Embryonic facial prominence (tissue), 1 donor: Measurements from ENCODE around the gene EML1.

Experiments
- DNase-seq: peaks from one replicate; pipeline ENCODE4 v3.0.0-alpha.2; 2016; ENCODE audit errors: extremely low spot score

EML1 gene

DNA sequence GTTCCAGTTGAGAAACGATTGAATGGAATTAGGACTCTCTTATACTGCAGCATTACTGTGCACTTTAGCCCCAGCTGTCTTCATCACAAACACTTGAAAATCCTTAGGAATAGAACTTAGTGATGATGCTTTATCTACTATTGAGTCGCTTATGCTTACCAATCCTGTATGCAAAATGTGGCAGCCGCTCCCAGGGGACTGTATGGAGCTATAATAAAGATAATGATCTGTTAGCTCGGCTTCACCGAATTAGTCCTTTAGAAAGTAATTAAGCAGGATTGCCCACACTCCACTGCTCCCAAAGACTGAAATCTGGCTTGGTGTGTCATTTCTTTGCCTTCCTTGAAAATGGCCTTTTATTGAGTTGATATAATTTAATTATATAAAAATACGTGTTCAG, 10.6 kb downstream of the EML1 start:
- DNase-seq: no peak

DNA sequence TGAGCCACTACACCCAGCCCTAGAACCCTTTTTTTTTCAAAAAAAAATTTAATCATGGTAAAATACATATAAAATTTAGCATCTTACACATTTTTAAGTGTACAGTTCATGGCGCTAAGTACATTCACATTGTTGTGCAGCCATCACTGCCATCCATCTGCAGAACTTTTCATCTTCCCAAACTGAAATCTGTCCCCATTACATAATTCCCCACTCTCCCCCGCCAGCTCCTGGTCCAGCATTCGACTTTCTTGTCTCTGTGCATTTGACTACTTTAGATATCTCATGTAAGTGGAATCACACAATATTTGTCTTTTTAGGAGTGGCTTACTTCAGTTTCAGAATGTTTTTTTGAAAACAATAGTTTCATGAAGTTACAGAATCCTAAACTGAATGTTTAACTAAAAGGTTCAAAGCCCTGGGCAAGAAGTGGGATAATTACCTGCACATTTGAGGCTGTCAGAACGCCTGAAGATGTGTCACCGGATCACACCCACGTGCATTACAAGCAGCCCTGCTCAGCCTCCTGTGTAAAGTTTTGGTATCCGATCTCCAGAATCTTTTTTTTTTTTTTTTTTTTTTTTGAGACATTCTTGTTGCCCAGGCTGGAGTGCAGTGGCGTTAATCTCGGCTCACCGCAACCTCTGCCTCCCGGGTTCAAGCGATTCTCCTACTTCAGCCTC, 12.7 kb downstream of the EML1 start:
- DNase-seq: no peak

DNA sequence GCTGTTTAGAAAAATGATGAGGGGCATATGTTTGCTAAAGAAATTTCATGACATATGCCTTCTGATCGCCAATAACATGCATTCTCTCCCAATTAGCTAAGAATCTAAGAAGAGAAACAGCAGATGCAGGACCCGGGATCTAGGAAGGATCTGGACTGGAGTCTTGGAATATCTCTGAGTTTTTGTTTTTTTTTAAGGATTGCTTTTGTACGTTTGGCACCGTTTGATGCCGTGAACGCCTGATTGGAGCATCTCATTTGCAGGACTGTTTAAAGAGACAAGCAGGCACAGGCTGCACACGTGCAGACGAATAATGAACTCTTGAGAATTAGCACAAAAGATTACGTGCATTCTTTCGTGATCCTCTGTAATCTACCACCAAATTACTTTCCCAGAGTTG, 13.6 kb downstream of the EML1 start:
- no peak for DNase-seq

DNA sequence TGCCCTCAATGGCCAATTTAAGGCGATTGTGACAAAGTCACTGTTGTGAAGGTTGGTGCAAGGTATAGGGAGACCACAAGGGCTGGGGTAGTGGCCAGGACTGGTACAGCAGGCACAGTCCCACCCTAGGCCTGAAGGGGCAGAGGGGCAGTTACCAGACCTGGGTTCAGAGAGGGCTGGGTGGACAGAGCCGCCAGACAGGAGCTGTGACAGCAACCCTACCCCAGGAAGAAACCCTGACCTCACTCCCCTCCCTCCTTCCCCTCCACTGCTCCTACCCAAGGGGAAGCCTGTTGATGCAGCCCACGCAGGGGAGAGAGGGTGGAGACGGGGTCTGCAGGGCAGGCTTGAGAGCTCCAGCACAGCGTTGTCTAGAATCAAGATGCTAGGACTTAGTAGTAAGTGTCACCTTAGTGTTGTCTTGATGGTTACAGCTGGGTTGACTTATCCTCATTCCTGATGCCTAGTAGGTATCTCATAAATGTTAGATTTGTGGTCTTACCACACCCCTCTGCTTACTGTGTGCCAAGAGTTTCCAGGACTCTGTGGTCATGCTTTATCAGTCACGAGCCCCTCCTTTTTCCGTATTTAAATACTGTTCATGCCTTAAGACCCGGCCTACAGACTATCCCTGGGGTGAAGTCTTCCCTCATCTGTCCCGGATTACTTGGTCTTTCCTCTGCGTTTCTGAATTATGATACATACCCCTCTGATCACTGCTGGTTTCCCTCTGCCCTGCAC, 14.4 kb downstream of the EML1 start:
- no peak for DNase-seq

DNA sequence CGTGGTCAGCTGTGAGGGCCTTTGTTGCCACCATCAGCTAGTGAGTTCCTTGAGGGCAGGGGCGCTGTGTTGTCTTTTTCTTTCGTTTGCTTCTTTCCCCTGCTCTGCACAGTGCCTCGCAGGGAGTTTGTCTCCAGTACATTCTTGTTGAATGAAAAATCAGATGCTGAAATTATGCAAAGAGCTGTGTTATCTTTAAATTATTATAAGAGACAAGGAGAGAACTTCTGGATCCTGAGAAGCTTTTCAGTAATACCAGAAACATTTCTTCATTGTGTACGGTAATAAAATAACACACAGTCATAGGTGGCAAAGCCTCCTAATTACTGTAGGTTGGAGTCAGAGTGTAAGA, 14.9 kb downstream of the EML1 start:
- no peak for DNase-seq

DNA sequence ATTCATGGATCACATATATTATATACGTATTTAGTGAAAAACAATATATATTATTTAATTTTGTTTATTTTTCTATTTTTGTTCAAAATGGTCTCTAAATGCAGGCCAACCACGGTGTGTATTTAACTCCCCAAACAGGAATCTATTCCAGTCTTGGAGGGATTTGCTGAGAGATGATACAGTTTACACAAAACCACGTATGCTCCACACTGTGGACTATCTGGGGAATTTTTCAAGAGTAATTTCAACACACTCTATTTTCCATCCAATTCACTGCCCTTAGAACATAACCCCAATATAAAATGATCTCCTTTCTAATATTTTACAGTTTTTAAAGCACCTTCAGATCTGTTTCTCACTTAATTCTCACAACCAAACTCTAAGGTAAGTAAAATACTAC, 15.3 kb downstream of the EML1 start:
- no peak for DNase-seq

DNA sequence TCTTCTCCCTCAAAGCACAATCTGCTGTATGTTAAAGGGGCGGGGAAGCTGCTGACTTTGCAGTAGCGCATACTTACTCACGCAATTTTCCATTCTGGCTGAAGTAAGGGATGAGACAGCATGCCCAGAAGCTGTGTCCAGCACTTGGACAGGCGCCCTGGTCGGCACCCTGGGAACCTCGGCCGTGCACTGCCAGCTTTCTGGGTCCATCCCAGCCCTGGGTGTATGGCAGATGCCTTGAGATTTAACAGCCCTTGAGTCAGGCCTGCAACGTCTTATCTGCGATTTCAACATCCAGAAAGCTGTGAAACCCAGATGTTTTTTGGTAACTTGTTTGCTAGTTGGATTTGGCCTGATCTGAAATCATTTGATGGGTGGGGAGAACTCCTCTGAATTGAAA, 16.1 kb downstream of the EML1 start:
- DNase-seq: no peak

DNA sequence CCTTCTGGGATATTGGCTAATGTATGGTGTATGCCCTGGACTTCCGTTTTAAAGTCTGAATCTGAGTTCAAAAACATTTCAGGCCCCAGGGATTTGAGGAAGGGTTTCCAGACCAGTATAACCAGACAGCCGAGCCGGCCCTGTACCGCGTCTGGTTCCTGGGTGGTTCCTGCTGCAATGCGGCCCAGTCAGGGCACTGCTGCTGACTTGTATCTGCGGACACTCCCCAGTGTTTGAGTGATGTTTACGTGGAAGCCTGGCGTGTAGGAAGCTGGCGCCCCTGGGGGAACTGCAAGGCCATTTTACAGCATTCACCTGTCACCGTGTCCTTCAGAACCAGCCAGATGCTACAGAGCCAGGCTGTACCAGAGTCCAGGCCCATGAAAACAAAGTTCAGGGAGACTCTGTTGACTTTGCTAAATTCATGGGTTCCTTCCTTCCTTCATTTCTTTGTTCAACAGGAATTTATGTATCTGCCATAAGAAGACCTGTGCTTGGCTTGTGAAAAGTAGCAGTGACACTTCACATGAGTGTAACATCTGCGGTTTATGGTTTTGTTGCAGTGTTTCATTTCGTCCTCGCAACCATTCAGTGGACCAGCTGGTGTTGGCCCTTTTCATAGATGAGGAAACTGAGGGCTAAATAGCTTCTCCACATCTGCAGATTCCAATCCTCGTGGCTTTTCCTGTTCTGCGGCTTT, 16.8 kb downstream of the EML1 start:
- DNase-seq: no peak

DNA sequence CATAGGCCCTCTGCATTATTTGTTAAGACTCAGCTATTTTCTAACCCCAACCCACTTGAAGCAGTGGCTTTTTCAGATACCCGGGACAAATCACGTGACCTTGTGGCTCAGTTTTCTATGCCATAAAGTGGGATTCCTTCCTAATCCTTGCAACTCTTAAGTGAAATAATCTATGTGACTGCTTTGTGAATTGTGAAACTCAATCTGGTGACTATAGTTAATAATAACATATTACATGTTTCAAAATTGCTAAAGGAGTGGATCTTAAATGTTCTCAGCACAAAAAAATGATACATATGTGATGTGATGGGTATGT, 17.3 kb downstream of the EML1 start:
- no peak for DNase-seq

DNA sequence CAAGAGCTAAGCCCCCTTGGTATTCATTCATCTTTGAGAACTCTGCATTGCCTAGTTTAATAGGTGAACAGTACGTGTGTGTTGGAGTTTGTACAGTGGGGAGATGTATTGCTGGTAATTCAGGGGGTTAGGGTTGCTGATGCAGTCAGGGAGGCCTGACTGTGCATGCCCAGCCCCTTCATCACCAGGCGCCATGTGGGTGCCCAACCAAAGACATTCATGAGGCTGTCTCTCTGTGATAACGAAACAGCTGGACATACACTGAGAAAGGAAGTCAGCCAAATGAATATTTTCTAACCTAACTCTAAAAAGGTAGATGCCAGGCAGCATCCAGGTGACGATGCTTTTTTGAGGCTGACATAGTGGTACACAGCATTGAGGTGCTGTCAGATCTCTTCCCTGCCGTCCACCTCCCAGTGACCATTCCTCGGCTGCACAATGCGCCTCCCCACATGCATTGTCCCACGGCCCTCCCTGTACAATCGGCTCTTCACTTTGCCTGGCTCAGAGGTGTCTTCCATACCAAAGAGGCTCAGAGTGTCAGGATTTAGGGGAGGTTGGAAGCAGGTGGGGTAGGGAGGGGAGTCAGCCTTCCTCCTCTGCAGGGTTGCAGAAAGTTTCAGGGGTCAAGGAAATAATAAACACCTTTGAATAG, 19.0 kb downstream of the EML1 start:
- DNase-seq: no peak

DNA sequence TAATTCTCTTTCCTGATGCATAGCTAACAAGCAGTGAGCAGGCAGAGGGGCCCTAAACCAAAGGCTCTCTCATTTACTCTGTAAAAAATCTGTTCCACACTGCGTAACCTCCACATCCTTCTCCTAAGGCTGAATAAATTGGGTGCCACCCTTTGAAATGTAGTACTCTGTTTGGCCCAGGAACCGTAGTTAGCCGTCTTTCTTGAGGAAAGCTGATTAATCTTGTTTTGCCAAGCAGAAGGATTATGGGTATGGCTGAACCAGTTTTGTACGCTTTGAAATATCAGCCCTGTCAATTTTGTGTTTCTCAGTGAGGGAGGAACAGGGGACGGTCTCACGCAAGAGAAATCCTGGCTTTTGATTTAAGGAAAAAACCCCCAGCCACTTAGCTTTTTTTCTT, 19.7 kb downstream of the EML1 start:
- DNase-seq: no peak

DNA sequence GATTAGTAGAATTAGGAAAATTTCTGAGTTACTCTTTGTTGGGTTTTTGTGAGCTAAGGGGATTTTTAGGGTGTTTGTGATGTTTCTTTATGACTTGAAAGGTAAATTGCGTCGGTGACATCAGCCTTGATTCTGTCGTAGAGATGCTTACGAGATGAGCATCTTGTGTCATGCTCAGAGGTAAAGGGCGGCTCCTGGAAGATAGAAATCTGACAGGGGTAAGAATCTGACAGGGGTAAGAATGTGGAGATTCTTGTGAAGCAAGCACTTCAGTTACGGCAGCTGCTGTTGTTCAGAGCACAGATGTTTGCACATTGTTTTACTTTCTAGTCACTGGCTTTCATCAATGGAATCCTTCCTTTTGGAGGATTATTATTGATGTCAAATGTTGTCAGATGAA, 22.5 kb downstream of the EML1 start:
- no peak for DNase-seq

DNA sequence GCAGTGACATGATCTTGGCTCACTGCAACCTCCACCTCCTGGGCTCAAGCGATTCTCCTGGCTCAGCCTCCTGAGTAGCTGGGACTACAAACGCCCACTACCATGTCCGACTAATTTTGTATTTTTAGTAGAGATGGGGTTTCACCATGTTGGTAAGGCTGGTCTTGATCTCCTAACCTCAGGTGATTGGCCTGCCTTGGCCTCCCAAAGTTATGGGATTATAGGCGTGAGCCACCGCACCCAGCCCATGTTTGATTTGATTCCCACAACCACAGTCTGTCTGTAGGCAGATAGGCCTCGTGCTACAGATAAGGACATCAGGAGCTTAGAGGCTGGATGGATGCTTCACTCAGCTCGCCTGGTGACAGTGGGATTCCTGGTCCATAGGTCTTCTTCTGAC, 23.0 kb downstream of the EML1 start:
- DNase-seq: no peak

DNA sequence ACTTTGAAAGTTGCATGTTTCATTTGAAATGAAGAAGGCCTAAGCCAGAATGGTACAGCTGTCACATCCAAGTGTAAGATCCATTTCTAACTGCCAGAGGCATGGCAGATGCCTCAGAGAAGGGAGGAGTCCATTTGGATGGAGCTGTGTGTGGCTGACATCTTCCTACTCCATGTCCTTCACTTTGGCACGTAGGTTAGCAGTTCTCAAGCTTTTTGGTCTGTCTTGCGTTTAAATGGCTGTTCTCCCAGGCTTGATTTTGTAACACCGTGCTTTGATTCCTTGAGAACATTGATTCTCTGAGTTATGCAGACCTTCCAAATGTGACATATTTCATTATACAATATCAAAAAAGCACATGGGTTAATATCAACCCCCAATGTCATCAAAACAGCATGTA, 23.4 kb downstream of the EML1 start:
- DNase-seq: no peak

DNA sequence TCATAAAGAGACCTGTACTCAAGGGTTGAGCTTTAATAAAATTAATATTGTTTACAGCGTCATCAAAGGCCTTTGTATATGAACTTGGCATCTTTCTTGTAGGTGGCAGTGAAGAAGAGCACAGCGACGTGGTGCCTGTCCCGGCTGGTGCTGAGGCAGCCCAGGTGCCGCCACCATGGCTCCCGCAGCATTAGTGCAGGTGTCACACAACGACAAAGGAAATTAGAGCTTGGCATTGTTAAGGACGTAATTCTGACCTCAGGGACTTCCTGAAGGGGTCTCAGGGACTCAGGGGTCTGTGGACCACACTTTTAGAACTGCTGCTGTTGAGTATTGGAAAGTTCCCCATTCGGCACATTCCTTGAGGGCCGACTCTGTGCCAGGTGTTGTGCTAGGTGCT, 24.1 kb downstream of the EML1 start:
- no peak for DNase-seq

DNA sequence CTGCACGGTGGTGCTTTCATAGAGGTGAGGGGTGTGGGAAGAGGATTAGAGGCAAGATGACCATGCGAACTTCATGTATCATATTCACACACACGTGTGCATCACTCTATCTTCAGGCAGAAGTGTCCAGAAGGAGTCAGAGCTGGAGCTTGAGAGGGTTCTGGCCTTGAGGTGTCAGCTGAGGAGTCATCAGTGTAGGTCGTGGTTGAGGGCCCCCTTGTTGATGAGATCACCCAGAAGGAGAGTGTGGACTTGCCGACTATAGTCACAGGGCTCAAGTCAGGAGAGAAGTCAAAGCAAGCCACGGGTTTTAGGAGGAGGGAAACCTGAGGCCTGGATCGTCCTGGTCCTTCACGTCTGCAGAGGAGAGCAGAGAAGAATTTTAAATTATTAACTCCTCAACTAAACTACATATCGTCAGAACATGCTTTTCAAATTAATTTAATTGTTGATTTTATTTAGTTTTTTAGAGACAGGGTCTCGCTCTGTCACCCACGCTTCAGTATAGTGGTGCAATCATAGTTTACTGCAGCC, 25.4 kb downstream of the EML1 start:
- no peak for DNase-seq

DNA sequence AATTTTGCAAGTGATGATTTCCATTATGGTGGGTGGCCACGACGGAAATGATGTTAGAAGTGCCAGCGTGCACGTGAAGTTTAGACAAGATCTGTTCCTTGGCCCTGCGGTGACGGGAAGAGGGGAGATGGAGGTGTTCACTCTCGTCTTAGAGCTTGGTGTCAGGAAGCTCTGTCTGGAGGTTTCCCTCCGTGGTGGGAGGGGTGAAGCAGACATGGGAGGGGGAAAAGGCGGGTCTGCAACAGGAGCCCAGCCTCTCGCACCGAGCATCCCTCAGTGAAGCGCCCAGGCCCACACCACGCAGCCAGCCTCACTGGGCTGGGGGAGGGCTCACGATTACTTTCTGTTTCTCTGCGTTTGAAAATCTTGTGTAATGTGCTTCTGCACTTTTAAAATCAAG, 26.3 kb downstream of the EML1 start:
- DNase-seq: no peak

DNA sequence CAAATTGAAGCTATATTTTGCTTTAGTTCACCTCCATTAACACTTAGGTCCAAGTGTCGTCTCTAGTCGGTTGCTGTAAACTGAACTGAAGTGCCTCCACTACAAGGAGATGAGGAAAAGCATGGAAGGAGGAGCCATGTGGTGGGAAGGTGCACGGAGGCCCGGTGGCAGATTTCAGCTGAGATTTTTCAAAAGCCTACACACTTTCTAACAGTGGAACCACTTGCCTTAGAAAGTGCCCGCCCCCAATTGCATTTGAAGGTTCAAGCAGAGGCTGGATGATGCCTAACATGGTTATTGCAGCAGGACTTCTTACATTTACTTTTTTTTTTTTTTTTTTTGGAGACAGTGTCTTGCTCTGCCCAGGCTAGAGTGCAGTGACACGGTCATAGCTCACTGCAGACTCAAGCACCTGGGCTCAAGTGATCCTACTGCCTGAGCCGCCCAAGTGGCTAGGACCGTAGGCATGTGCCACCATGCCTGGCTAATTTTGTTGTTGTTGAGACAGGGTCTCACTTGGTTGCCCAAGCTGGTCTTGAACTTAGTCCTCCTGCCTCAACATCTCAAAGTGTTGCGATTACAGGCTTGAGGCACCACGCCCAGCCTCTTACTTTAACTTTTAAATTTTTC, 27.6 kb downstream of the EML1 start:
- no peak for DNase-seq

DNA sequence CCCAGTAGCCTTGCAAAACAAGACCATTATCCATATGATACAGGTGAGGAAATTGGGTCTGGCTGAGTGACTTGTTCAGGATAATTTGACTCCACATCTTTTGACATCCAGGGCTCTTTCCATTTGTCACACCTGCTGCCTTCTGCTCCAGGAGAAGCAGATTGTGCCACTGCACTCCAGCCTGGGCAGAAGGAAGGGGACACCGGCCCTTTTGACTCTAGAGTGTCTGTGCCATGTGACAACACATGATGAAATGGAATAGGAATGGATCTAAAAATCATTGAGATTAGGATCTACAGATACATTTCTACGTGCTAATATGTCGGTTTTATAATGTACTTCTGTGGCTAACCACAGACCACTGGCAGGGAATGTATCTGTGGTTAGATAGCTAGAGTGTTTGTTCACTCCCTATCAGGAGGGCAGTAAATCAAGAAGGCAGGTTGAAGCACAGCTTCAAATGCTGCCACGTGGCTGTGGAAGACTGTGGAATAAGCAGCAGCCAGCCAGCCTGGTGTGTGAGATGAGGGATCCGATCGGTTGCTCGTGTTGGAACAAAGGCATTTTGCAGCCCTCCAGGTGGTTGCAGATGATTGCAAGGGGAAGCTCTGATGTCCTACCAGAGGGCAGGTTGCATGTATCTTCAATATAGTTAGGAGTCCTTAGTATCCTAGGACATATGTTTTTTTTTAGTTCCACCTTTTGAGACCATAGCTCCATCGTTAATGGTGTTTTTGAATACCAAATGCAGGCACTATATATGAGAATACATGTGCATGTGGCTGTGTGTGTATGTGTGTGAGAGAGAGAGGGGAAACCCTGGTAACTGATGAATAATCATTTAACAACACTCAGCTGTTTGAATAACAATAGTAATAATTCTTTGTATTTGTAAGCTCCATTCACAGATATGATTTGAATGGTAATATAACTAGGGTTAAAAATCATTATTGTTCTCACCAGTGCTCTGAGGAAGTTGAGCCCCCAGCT, 28.6 kb downstream of the EML1 start:
- no peak for DNase-seq

DNA sequence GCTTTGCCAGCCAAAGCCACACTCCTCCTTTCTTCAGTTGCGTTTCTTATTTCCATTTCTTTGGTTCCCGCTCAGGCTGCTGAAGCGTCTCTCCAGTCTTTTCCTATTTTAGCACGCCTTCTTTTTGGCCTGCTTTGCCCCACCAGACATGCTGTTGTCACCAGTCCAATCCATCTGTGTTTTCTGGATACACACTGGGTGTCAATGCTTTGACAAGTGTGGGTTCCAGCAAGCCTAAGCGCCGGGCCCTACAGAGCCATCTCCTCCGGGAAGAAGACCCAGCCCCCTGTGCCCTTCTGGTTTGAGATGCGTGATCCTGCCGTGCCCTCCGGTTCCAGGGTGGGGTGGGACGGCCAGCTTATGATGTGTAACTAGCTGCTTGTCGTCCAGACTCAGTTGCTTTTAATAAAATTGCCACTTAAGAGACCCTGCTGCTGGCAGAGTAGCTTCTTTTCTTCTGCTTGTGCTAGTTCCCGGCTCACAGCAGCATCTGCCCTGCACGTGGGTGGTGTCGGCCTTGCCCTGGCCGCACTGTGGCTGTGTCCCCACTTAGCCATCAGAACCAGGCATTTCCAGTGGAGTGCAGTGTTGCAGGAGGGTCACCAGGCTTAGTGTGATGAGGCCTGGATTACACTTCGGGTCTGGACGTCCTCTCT, 29.7 kb downstream of the EML1 start:
- no peak for DNase-seq
